Coronary artery (tissue), 2 donors: ENCODE measurements around the gene TEAD1.

Source experiments
- DNase-seq: peaks from one replicate; pipeline ENCODE4 v3.0.0-alpha.2; 2017; ENCODE audit warnings: low spot score
- H3K27ac ChIP-seq, 2 donors: fragments of 200-600 bp; sonication (generic); one replicate each; pipeline ENCODE4 v1.5.1; 2016 to 2019
- H3K4me3 ChIP-seq: fragments of 200-600 bp; sonication (generic); 2 replicates; pipeline ENCODE4 v1.5.1; 2016; ENCODE audit warnings: mild to moderate bottlenecking, moderate library complexity
- CTCF ChIP-seq: fragments of 200-600 bp; sonication (generic); IDR thresholded peaks from one replicate; pipeline ENCODE4 v1.5.1; 2019; ENCODE audit warnings: antibody characterized with exemption

Gene TEAD1

GRCh38 chr11:12902791-12903486, 228.7 kb downstream of the TEAD1 start:
- Histone ChIP-seq H3K27ac (no peak overlapping the region), H3K4me3 (no peak overlapping the region)
- TF ChIP-seq CTCF = no peak
- DNase-seq = no peak

GRCh38 chr11:12905435-12905834, 231.2 kb downstream of the TEAD1 start:
- no peak for DNase-seq
- no peak for TF ChIP-seq CTCF
- Histone ChIP-seq H3K4me3 (no peak overlapping the region), H3K27ac (no peak overlapping the region)

- H3K27ac ChIP-seq = no peak overlapping the region
- no peak for TF ChIP-seq CTCF
- no peak for DNase-seq
- H3K4me3 ChIP-seq = no peak overlapping the region
Measured at GRCh38 chr11:12906501-12906900, 232.3 kb downstream of the TEAD1 start.

GRCh38 chr11:12909879-12910278, 235.7 kb downstream of the TEAD1 start:
- TF ChIP-seq CTCF = no peak
- DNase-seq = no peak
- H3K4me3 ChIP-seq = no peak overlapping the region
- no peak overlapping the region for H3K27ac ChIP-seq

- peak overlapping the region in 1 of 2 donors; percentile 12 for H3K27ac ChIP-seq
- no peak overlapping the region for H3K4me3 ChIP-seq
- DNase-seq = no peak
- peak; percentile 56 for TF ChIP-seq CTCF
Measured at GRCh38 chr11:12914400-12914912, 240.2 kb downstream of the TEAD1 start.

GRCh38 chr11:12915093-12915492, 240.9 kb downstream of the TEAD1 start:
- H3K27ac ChIP-seq = peak overlapping the region in 1 of 2 donors; percentile 16
- no peak for DNase-seq

More at GRCh38 chr11:12915093-12915492, 240.9 kb downstream of the TEAD1 start:
- TF ChIP-seq CTCF = no peak
- no peak overlapping the region for H3K4me3 ChIP-seq
